ENCODE measurements around the gene PDCL3.

Gene PDCL3

DNA sequence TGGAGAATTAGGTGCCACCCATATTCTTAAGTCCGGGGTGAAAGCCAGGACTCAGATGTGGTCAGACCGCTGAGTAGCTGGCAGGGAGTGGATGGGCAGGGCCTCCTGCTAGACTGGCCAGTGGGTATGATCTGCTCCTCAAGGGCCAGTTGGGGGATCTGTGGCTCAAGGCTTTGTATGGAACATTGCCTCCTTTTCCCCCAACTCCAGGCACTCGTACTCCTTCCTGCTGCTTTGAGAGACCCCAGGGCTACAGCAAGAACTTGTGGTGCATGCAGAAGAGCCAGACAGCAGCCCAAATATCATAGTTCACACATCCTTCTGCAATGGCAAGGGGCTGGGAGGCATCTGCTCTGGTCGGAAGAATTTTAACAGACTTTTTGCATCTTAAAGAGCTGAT, 61.7 kb downstream of the PDCL3 start:
- no peak for DNase-seq (ENCODE audit: low spot score)
- no peak overlapping the region for H3K27ac Mint-ChIP-seq

DNA sequence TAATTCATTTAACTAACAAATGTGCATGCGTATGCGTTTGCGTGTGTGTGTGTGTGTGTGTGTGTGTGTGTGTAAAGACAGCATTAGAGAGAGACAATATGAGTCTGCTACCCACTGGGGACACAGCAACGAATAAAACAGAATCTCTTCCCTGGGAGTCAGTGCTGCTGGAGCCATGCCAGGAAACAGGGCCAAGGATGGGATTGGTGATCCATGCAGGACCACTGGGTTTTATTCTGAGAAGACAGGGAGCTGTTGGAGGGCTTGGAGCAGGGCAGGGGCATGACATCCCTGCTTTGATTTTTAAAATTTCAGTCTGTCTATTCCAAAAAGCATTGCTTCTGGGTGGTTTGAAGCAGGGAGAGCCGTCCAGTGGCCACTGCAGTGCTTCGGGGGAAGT, 62.9 kb downstream of the PDCL3 start:
- Mint-ChIP-seq H3K27me3 (ENCODE audit: low read depth) (peaks cover 16% of the 10 kb centered on the region), H3K4me3 (no peak overlapping the region), H3K4me1 (ENCODE audit: low read depth) (peaks cover 23% of the 10 kb centered on the region), H3K9me3 (no peaks in the 10 kb centered on the region), H3K36me3 (ENCODE audit: low read depth) (peaks cover 2% of the 10 kb centered on the region), H3K27ac (no peak overlapping the region)
- no peak for DNase-seq (ENCODE audit: low spot score)

More for the DNA sequence above, 61.7 kb downstream of the PDCL3 start:
- H3K9me3 Mint-ChIP-seq, result no peaks in the 10 kb centered on the region
- peaks cover 16% of the 10 kb centered on the region for H3K27me3 Mint-ChIP-seq (ENCODE audit: low read depth)
- H3K4me1 Mint-ChIP-seq (ENCODE audit: low read depth), result peaks cover 11% of the 10 kb centered on the region
- H3K4me3 Mint-ChIP-seq, result no peak overlapping the region
- no peaks in the 10 kb centered on the region for H3K36me3 Mint-ChIP-seq (ENCODE audit: low read depth)

All from T-helper 2 cell treated with Interferon-gamma antibody and Interleukin-4, amounts not matched to agents 5 μg/mL and 100 μg/mL, for 36 hours (primary cell).